Stomach (tissue), 9 donors: ENCODE measurements around the gene PPP1R14C. TPM values are rescaled to one million over a fixed set of nuclear protein-coding genes. Genes with fewer than 3 reads are reported as not detected.

Experiments
- DNase-seq, 2 donors: peaks; one replicate each; pipeline versions ENCODE4 v3.0.0 to v3.0.0-alpha.2; 2013 to 2019
- H3K27ac ChIP-seq, 5 donors: fragments of 200-600 bp in 4 of 5; sonication (generic) in 4 of 5; one replicate each; pipeline ENCODE4 v1.5.1; 2013 to 2019; ENCODE audit warnings: mild to moderate bottlenecking in 1 of 5, moderate library complexity in 1 of 5
- H3K27me3 ChIP-seq, 3 donors: fragments of 200-600 bp; sonication (generic); one replicate each; pipeline ENCODE4 v1.5.1; 2017 to 2019; ENCODE audit warnings: mixed run types in 1 of 3
- H3K36me3 ChIP-seq, 4 donors: fragments of 200-600 bp; sonication (generic); 1 replicate in 3 of 4; 2 replicates in 1 of 4; pipeline ENCODE4 v1.5.1; 2016 to 2019
- H3K4me1 ChIP-seq, 4 donors: fragments of 200-600 bp; sonication (generic); one replicate each; pipeline ENCODE4 v1.5.1; 2016 to 2019
- H3K4me3 ChIP-seq, 4 donors: fragments of 200-600 bp; sonication (generic) in 3 of 4; one replicate each; pipeline ENCODE4 v1.5.1; 2016 to 2019; ENCODE audit warnings: mild to moderate bottlenecking in 1 of 4
- H3K9me3 ChIP-seq, 4 donors: fragments of 200-600 bp; sonication (generic); one replicate each; pipeline ENCODE4 v1.5.1; 2016 to 2019
- EP300 ChIP-seq: sonication (generic); formaldehyde crosslinking; IDR thresholded peaks from one replicate; pipeline ENCODE4 v1.6.1; 2017; ENCODE audit warnings: antibody characterized with exemption
- POLR2A ChIP-seq, 4 donors: fragments of 450-650 bp; IDR thresholded peaks; one replicate each; pipeline ENCODE4 v1.6.1; 2016; ENCODE audit warnings: antibody characterized with exemption in 4 of 4, control low read depth in 2 of 4, mild to moderate bottlenecking in 1 of 4, moderate library complexity in 1 of 4
- POLR2AphosphoS5 ChIP-seq, 3 donors: sonication (generic); formaldehyde crosslinking; IDR thresholded peaks; one replicate each; pipeline ENCODE4 v1.6.1; 2016; ENCODE audit warnings: antibody characterized with exemption in 3 of 3
- WGBS, 5 donors: extraction: QIAGEN DNeasy Blood & Tissue Kit in 3 of 5; methylation state at CpG; one replicate each; pipeline versions ENCODE4 v1.1.5 to v1.1.7; 2013 to 2018; 5-methylcytosine and 5-hydroxymethylcytosine counted together
- intact Hi-C: fragments of 100-400 bp; cut with DNase I; formaldehyde crosslinking; loops from one replicate; pipeline ENCODE4 v1.15.1; 2023; ENCODE audit warnings: low total_unique reads
- polyA plus RNA-seq, 3 donors: library from polyadenylated mRNA; stranded (reverse); fragments of 200-250 nt; gene quantifications; one replicate each; pipeline ENCODE4 v1.2.3, GENCODE V29; 2013
- total RNA-seq, 5 donors: library from RNA; depleted of rRNA; stranded (reverse); fragments of >200 nt; gene quantifications; one replicate each; pipeline versions ENCODE4 v1.1.0 to v1.2.3, GENCODE V29; 2014 to 2016
- TF ChIP-seq, protein P1 (sequence below), 7 experiments: fragments of 450-650 bp in 4 of 7; fragments of 200-600 bp in 3 of 7; sonication (generic) in 3 of 7; IDR thresholded peaks; one replicate each; pipeline ENCODE4 v1.5.1; 2016 to 2019; ENCODE audit warnings: antibody characterized with exemption in 7 of 7, control low read depth in 2 of 7, mild to moderate bottlenecking in 1 of 7
- donor health status: healthy with polysubstance abuse.
- donor health status: Bipolar disorder and iron deficiency.
- donor health status: healthy.

PPP1R14C gene
- total and polyA plus RNA-seq, 8 donors, result 0.25 to 13.8 (median 4.1) TPM; not detected in 3

DNA sequence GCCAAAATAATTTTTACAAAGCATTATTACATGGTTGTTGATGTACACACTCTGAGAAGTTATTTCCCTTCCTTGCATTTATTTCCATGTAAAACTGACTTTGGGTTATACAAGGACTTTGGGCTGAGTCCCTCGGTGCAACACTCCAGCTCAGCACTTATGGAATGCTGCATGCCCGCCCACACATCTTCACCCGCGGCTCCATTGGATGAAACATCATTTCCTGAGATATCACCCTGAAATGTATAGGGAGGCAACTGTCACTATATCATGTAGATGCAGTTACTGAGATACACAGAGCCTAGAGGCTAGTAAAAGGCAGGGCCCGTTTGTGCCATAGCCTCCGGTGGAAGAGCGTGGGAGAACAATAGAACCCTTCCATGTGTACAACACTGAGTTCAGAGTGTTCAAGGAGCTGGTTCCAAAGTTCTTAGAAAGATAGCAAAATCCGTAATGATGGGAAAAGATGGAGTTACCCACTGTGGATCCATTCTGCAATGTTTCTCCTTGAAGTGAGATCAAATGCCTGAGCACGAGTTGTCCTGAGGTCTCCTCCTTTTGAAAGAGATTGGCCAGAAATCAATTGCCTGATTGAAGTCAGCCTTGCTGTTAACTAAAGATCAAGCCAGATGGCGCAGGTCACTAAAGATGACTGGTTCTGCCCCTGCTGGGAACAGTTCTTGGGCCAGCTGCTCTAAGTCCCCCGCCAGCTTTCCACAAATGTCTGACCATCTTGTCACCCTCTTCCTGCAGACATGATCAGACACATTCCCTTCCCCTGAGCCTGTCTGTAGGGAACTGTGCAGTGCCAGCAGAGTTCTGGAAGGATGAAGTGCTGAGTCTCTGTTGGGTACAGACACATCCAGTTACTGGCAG is 125.1 kb downstream of the PPP1R14C start:
- no peak overlapping the region for H3K27ac ChIP-seq
- peaks cover 0 to 7% (median 0%) of the 10 kb centered on the region in 3 donors for H3K27me3 ChIP-seq
- intact Hi-C loops, result no loop called here
- H3K36me3 ChIP-seq, result no peaks in the 10 kb centered on the region
- no peak overlapping the region for H3K4me3 ChIP-seq
- TF ChIP-seq EP300 (no peak), POLR2A (IDR thresholded peaks at IDR 0.05) (no peak), POLR2AphosphoS5 (IDR thresholded peaks at IDR 0.05) (no peak)
- TF ChIP-seq, protein P1, sequence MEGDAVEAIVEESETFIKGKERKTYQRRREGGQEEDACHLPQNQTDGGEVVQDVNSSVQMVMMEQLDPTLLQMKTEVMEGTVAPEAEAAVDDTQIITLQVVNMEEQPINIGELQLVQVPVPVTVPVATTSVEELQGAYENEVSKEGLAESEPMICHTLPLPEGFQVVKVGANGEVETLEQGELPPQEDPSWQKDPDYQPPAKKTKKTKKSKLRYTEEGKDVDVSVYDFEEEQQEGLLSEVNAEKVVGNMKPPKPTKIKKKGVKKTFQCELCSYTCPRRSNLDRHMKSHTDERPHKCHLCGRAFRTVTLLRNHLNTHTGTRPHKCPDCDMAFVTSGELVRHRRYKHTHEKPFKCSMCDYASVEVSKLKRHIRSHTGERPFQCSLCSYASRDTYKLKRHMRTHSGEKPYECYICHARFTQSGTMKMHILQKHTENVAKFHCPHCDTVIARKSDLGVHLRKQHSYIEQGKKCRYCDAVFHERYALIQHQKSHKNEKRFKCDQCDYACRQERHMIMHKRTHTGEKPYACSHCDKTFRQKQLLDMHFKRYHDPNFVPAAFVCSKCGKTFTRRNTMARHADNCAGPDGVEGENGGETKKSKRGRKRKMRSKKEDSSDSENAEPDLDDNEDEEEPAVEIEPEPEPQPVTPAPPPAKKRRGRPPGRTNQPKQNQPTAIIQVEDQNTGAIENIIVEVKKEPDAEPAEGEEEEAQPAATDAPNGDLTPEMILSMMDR (IDR thresholded peaks at IDR 0.05), result no peak
- peak in 1 of 2 donors; percentile 29 for DNase-seq
- 76 to 88% (median 82%) methylated on average over 11 of the region's 11 CpGs for WGBS, 5 donors
- no peaks in the 10 kb centered on the region for H3K4me1 ChIP-seq
- H3K9me3 ChIP-seq, result peaks cover 0 to 2% (median 0%) of the 10 kb centered on the region in 4 donors

DNA sequence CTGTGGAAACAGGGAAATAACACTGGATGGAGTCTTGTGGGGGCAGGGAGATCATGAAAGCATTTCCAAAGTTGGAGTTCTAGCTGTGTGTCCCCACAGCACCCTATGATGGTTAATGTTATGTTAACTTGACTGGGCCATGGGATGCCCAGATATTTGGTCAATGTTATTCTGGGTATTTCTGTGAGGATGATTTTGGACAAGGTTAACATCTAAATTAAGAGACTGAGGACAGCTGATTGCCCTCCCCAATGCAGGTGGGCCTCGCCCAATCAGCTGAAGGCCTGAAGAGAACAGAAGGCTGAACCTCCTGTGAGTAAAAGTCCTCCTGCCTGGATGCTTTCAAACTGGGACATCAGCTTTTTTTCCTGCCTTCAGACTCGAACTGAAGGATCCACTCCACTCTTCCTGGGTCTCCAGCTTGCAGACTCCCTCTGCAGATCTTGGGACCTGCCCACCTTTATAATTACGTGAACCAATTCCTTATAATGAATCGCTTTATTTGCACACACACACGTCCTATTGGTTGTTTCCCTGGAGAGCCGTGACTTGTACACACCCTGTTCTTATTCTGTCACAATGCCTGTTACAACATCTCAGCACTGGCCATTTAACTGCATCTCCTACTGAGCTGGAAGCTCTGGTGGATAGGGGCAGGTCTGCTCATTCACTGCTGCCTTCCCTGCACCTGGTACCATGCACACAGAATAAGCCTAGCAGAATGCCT is 126.4 kb downstream of the PPP1R14C start:
- no peak for TF ChIP-seq POLR2A (IDR thresholded peaks at IDR 0.05)
- TF ChIP-seq EP300, result no peak
- no peak for TF ChIP-seq POLR2AphosphoS5 (IDR thresholded peaks at IDR 0.05)
- TF ChIP-seq, protein P1 (IDR thresholded peaks at IDR 0.05), result no peak
- DNase-seq, result no peak
- H3K27me3 ChIP-seq, result no peaks in the 10 kb centered on the region
- intact Hi-C loops, result no loop called here
- H3K27ac ChIP-seq, result no peak overlapping the region
- H3K4me3 ChIP-seq, result no peak overlapping the region
- no peaks in the 10 kb centered on the region for H3K36me3 ChIP-seq
- H3K4me1 ChIP-seq, result no peaks in the 10 kb centered on the region
- WGBS, 5 donors, result 76 to 87% (median 82%) methylated on average over 6 of the region's 6 CpGs
- H3K9me3 ChIP-seq, result peaks cover 0 to 2% (median 0%) of the 10 kb centered on the region in 4 donors

GRCh38 chr6:150269857-150270223 is 127.0 kb downstream of the PPP1R14C start:
- H3K27me3 ChIP-seq, result no peaks in the 10 kb centered on the region
- no peaks in the 10 kb centered on the region for H3K4me1 ChIP-seq
- H3K4me3 ChIP-seq, result no peak overlapping the region
- intact Hi-C loops, result no loop called here
- no peak overlapping the region for H3K27ac ChIP-seq
- no peaks in the 10 kb centered on the region for H3K36me3 ChIP-seq
- DNase-seq, result no peak
- TF ChIP-seq POLR2AphosphoS5 (IDR thresholded peaks at IDR 0.05) (no peak), POLR2A (IDR thresholded peaks at IDR 0.05) (no peak), EP300 (no peak)
- TF ChIP-seq, protein P1 (IDR thresholded peaks at IDR 0.05), result no peak
- WGBS, 5 donors, result 50 to 73% (median 57%) methylated on average over 4 of the region's 4 CpGs
- peaks cover 0 to 2% (median 0%) of the 10 kb centered on the region in 4 donors for H3K9me3 ChIP-seq

DNA sequence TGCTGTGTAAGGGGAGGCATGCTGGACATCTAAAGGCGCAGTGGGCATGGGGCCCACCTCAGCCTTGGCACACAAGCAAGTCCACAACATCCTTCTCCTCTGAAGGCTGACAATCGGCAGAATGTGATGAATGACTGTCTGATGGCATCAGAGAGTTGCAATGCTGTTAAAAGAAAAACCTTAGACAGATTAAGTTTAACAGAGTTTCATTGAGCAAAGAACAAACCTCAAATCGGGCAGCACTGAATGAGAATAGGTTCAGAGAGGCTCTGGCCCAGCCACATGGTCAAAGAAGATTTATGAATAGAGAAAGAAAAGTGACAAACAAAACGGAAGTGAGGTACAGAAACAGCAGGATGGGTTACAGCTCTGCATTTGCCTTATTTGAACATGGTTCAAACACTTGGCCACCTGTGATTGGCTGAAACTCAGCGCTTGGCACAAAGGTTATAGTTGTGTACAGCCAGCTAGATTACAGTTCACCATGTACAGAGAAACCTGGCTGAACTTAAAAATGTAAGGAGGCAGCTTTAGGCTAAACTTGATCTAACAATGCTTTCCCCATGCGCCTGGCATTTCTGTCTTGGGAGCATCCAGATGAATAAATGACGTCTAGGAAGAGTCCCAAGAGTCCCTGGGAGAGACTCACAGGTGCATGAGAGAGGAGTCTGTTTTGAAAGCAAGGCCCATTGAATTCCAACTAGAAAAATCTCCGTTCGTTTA is 127.6 kb downstream of the PPP1R14C start:
- TF ChIP-seq, protein P1 (IDR thresholded peaks at IDR 0.05), result no peak
- no peak for TF ChIP-seq POLR2A (IDR thresholded peaks at IDR 0.05)
- peaks cover 0 to 2% (median 0%) of the 10 kb centered on the region in 4 donors for H3K9me3 ChIP-seq
- H3K36me3 ChIP-seq, result no peaks in the 10 kb centered on the region
- H3K4me1 ChIP-seq, result no peaks in the 10 kb centered on the region
- DNase-seq, result no peak
- no peak overlapping the region for H3K27ac ChIP-seq
- intact Hi-C loops, result no loop called here
- H3K4me3 ChIP-seq, result no peak overlapping the region
- WGBS, 5 donors, result 85 to 93% (median 89%) methylated on average over 9 of the region's 9 CpGs
- no peaks in the 10 kb centered on the region for H3K27me3 ChIP-seq
